ENCODE results near the gene POLQ.
"Not testable (repeated sequence)": the region's sequence is repeated elsewhere in the genome, so short reads cannot be mapped to it uniquely, and the experiment has no call there.

Gene POLQ

DNA sequence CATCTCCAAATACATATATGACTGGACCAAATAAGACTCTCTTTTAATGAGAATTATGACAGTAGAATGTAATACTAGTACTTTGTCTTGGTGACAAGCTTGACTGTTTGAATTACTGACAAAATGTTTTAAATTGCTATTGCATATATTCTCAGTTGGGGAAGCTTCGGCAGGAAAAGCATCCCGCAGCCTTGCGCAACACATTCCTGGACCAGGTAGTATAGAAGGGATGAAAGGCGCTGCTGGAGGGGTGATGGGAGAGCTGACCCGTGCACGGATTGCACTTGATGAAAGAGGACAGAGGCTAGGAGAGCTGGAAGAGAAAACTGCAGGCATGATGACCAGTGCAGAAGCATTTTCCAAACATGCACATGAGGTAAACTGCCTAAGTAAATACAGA, 127.6 kb downstream of the POLQ start:
- no peak for DNase-seq (ENCODE audit: low read depth)

DNA sequence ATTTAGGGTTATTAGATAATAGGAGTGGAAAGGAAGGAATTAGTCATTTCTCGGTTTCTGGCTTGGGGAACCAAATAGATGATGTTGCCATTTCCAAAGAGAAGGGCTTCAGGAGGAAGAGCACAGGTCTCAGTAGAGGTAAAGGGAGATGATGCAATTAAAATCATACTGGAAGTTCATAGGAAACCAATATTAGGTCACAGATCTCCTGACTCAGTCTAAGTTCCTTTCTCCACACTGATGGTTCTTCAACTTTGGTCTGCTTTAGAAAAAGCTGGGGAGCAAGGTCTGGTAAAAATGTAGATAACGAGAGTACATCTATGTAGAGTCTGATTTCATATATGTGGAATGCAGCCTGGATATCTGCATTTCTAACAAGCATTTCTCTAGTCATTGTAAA, 130.9 kb downstream of the POLQ start:
- no peak for DNase-seq (ENCODE audit: low read depth)

DNA sequence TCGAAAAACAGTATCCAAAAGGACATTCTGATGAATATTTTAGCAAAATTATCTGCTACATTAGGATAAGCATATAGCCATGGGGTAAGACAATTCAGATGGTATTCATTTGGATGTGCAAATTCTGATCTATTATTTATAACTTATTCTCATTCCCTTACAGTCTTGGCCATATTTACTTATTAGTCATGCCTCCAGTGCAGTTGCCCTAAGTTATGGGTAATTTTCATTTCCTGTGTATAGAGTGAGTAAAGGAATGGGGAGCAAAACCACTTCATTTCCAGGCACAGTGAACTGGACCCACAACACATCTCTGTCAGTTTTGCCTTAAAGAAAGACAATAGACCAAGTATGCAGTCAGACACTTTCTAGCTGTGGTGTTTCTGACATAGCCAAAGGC, 134.3 kb downstream of the POLQ start:
- no peak for DNase-seq (ENCODE audit: low read depth)

DNA sequence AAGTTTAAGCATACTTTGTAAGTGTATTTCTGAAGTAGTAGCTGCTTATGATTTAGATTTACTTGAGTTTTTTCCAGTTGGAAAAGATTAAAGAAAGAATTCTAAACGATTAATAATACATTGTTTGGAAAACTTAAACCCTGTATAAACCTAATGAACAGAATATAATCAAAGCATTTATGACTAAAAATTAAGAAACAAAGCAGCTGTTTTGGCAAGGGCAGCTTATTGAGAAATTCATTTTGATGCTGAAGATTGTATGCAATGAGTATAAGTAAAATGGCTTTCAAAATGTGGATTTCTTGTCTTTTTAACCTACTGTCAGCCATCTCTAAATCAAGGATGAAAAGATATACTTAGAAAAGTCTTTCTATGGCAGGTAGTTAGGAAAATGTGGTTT, 140.2 kb downstream of the POLQ start:
- DNase-seq (ENCODE audit: low read depth), result no peak

DNA sequence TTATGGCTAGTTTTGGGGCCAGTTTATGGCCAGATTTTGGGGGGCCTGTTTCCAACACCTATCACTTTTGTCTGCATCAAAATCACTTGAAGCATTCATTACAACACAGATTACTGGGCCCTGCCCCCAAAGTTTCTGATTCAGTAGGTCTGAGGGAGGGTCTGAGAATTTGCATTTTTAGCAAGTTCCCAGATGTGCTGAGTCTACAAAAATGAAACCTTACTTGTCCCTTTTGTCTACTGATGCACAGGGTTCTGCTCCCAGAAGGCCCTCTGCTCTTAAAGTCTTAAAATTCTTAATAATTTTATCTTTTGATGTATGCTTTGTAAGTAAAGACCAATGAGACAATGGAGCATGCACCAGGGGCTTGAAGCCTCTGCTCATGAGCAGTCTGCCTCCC, 146.0 kb downstream of the POLQ start:
- no peak for DNase-seq (ENCODE audit: low read depth)

DNA sequence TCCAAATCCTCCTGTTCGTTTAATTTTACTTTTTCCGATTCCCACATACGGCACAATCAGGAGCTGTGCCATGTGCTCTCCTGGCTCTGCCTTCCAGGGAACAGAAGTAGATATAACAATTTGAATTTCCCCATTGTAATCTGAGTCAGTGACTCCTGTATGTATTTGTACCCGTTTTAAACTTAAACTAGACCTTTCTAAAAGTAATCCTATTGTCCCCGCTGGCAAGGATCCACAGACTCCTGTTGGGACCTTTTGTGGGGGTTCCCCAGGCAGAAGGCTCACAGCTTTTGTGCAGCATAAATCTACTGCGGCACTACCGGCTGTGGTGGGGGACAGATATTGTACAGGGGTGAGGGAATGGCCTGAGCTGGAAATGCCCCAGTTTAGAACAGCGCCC, 147.7 kb downstream of the POLQ start:
- not testable (repeated sequence) for DNase-seq (ENCODE audit: low read depth)

DNA sequence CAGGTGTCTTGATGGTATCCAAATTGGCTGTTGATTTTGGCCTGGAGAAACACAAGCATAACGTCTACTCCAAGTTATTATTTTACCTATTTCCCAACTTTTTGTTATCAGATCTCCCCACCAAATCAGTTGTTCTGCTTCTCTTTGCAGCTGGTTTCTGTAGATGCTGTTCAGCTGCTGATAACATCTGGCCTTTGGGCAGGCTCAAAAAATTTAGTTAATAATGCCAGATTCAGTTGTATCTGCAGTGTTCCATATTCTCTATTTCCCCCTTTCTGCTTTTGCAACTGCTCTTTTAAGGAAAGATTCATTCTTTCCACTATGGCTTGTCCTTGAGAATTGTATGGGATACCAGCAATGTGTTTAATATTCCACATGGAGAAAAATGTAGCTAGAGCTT, 149.8 kb downstream of the POLQ start:
- not testable (repeated sequence) for DNase-seq (ENCODE audit: low read depth)

DNA sequence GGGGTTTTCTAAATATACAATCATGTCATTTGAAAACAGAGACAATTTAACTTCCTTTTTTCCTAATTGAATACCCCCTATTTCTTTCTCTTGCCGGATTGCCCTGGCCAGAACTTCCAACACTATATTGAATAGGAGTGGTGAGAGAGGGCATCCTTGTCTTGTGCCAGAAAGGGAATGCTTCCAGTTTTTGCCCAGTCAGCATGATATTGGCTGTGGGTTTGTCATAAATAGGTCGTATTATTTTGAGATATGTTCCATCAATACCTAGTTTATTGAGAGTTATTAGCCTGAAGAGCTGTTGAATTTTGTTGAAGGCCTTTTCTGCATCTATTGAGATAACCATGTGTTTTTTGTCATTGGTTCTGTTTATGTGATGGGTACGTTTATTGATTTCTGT, 157.5 kb downstream of the POLQ start:
- not testable (repeated sequence) for DNase-seq (ENCODE audit: low read depth)
